ENCODE data around the gene SMAD3.
"Not testable (repeated sequence)": the region's sequence is repeated elsewhere in the genome, so short reads cannot be mapped to it uniquely, and the experiment has no call there.

SMAD3 gene

DNA sequence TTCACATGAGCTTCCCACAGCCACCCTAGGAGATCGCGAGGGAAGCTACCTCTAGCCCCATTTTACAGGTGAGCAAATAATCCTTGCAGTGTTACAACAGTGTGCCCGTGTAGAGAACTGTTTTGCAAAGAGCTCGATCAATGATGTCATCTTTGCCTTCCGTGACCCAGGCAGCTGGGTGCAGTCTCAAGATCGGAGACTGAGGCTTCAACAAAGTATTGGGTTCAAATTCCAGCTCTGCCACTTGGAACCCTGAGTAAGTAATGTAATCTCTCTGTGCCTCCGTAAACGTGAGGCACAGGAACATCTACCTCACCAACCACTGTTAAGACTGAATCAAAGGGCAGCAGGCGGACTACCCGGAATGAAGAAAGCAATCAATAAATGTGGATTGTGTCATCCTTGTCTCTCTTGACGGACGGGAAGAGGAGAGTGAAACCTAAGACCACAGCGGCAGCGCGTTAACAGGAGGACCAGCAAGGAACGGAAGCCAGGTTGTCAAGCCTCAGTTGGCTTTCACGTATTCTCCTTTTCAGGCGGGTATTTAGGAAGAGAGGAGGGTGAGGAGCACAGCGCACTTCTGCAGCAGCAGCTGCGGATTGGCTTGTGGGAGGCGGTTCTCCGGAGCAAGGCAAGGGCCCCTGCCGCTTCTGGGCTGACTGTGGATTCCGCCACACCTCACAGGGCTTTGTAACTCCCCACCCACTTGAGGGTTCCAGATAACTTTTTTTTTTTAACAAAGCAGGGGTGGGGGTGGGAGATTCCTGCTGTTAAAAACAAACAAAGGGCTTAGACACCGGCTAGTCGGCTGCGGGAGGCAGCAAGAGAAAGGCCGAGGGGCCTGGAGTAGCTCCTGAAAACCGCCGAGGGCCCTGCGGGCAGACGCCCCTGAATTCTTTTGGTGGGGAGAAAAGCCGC lies 1.5 kb upstream of the SMAD3 start:
- no peak for DNase-seq

DNA sequence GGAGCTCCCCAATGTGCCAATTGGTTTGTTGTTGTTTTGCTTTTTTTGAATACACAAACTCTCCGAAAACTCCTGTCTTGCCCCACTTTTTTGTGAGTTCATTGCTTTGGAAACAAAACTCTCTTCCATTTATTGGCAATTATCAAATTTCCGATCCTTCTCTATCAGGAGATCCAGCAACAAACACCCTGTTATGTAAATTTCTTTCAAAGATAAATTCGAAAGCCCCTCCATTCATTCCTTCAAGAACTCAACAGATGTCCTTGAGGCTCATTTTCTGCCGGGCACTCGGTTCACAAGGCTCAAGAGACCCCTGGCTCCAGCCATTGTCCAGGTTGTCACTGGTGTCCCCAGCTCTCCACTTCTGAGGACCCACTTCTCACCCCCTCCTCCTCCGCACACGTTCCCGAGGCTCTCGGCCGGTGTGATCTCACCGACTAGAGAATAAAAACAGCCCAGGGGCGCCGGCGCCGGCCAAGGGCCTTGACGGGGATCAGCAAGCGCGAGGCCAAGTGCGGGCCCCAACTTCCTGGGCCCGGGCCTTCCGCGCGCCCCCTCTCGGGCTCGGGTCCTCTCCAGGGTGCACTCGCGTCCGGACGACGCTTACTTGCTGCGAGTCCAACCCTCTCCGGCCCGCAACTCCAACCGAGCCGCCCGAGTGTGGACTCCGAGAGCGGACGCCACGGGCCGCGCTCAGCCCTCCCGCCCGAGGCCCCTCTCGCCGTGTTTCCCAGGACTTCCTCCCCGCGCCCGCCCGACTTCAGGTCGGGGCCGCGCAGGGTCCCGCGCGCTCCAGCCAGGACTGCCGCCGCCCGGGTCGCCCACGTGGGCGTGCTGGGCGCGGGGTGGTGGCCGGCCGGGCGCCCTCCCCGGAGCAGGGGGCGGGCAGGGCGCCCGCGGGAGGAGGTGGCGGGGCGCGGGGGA lies 533 bp upstream of the SMAD3 start:
- no peak for DNase-seq

DNA sequence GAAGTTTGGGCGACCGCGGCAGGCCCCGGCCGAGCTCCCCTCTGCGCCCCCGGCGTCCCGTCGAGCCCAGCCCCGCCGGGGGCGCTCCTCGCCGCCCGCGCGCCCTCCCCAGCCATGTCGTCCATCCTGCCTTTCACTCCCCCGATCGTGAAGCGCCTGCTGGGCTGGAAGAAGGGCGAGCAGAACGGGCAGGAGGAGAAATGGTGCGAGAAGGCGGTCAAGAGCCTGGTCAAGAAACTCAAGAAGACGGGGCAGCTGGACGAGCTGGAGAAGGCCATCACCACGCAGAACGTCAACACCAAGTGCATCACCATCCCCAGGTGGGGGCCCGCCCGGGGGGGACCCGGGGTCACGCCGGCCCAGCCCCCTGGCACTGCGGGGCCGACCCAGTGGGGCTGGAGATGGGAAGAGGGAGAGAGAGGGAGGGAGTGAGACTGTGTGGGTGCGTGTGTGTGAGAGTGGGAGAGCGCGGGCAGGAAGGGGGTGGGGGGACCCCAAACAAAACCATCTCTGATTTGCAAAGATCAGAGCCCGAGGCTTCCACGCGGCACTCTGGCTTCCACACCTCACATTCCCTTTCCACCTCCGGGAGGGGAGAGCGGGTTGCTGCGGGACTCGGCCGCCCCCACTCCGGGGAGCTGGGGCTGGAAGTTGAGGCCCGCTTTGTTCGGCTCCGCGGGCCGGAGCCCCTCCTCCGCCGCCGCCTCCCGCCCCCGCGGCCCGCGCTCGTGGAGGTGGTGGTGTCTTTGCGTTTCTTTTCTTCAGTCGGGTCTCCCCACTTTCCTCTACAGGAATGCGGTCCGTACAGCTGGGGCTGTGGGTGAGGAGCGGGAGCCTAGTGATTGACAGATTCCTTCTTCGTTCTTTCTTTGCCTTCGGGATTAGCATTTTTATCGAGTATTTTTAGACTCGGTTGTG lies 898 bp downstream of the SMAD3 start:
- no peak for DNase-seq

GRCh38 chr15:67066959-67067853 lies 1.8 kb downstream of the SMAD3 start:
- DNase-seq: no peak

DNA sequence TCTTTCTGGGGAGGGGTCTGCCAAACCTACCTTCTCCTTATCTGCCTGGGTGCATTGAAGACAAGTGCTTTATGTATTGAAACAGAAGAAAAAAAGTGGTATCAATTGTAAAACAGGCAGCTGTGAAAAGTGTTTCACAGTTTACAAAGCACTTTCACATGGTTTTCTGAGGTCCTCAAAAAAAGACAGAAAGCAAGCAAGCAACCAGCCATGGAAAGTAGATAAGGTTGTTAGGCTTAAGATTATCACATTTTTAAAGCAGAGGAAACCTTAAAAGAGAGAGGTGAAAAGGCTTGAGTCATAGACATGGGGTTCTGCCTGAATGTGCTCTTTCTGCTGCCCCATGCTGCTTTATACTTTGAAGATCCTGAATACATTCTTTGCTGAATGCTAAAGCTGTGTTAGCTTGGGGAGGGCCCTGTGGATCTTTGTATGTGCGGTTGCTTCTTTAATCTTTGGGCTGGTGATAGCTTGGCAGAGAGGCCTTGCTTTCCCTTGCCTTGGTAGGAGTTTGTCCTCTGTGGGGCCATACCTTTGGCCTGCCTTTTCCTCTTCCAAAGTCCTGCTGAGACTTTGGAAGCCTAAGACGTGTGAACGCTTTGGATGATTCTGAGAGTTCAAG lies 2.6 kb downstream of the SMAD3 start:
- no peak for DNase-seq

- no peak for DNase-seq
Measured at GRCh38 chr15:67068710-67069400, 3.5 kb downstream of the SMAD3 start.

GRCh38 chr15:67070150-67070549 lies 4.7 kb downstream of the SMAD3 start:
- no peak for DNase-seq

DNA sequence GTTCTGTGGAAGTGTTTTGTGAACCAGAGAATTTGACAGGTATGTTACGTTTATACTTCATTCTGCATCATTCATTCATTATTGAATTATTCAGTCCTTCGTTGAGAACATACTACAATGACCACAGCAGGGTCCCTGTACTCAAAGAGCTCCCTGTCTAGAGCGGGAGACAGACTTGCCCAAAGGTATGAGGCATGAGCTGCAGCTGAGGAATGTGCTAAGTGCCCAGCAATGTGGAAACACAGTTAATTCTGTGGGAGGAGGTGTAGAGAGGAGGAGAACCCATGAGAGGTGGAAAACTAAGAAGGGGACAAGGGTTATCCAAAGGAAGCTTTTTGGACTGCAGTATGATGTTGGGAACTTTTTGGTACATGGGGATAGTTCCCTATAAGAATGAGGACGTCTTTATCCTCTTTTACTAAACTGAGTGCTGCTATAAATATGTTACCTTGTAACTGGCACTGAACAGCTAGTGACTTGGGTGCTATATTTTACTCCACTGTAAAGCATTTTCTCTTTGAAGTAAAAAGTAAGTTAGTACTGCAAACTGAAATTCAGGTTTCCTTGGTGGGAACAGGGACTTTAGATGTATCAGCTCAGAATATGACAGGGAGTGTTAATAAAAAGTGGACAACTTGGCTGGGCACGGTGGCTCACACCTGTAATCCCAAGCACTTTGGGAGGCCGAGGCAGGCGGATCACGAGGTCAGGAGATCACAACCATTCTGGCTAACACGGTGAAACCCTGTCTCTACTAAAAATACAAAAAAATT lies 5.7 kb downstream of the SMAD3 start:
- DNase-seq: no peak

GRCh38 chr15:67072442-67072841 lies 7.0 kb downstream of the SMAD3 start:
- DNase-seq: no peak

DNA sequence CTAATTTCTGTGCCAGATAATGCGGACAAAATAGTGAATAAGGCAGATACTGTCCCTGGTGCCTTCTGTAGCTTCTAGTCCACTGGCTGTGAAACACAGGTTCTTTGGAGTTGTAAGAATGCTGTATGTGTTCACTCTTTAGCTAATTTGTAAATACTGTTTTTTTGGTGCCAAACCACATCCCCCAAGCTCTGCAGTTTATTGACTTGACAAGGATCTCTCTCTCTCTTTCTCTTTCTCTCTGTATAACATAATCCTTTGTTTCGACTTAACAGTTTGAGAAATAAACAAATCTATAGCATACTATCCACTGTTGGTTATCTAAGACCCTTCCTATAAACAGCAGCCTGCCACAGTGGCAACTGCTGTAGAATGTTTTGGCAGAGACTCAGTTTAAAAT lies 7.6 kb downstream of the SMAD3 start:
- no peak for DNase-seq

DNA sequence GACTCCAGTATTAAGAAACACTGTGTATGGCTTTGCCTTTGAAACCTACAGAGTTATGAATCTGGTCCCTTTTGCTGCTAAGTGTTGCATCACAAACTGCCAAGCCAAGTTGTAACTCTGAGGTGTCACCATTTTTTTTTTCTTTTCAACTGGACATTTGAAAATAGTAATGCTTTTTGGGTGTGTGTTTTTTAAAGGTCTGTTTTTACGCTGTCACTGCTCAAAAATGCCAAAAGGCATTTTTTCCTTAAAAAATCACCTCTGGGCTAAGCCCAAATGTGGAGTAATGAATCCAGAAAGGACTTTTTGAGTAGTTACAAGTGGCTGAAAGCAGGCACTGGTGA lies 9.5 kb downstream of the SMAD3 start:
- no peak for DNase-seq

- not testable (repeated sequence) for DNase-seq
Measured at GRCh38 chr15:67075555-67076135, 10.2 kb downstream of the SMAD3 start.

GRCh38 chr15:67076147-67076843 lies 10.9 kb downstream of the SMAD3 start:
- DNase-seq: no peak

- DNase-seq: no peak
Measured at GRCh38 chr15:67077641-67078215, 12.3 kb downstream of the SMAD3 start.

GRCh38 chr15:67079361-67079760 lies 14.0 kb downstream of the SMAD3 start:
- no peak for DNase-seq

GRCh38 chr15:67080118-67080899 lies 14.9 kb downstream of the SMAD3 start:
- no peak for DNase-seq

- DNase-seq: no peak
Measured at GRCh38 chr15:67080900-67081431, 15.6 kb downstream of the SMAD3 start.
